ENCODE data around the gene TLE5. TPM values are rescaled to one million over a fixed set of nuclear protein-coding genes. Genes with fewer than 3 reads are reported as not detected.
A peak's percentile ranks its signal among the peaks of the same experiment; 100 is the strongest.

TLE5 gene
- total RNA-seq, 2 donors from 2014 or later, result 166 to 254 TPM

DNA sequence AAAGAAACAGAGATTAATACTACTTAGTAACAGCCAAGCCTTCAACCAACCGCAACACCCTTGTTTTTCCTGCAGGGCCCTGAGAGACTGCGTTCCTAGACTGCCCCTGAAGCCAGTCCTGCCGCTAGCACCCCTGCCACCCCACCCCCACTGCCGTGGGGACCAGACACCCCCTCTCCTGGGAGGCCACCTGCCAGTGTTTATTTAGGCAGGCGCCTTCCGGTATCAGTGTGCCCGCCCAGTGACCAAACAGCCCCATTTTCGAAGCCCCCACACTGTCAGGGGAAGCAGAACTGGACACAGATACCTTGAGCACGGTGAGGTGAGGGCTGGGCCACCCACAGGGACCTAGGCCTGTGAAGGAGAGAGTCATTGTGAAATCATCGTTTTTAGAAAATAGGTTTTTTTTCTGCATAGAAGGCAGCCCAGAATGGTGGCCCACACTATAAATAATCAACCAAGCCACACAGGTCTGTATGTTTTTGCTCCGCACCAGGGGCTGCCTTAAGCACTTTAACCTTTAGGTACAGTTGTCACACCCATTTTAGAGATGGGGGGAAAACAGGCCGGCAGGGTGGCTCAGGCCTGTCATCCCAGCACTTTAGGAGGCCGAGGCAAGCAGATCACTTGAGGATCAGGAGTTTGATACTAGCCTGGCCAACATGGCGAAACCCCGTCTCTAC lies 3.5 kb upstream of the TLE5 start:
- peaks cover 34% of the 10 kb centered on the region for H3K4me1 ChIP-seq
- no peak overlapping the region for H3K4me3 ChIP-seq
- no peaks in the 10 kb centered on the region for H3K36me3 ChIP-seq (replicated peaks in 1 of 2; ENCODE audit: insufficient read depth in 1 of 2, low read depth in 2 of 2)
- 30 to 41% methylated on average over 8 to 15 of the region's 15 CpGs for WGBS, 2 donors
- intact Hi-C loops (cut with DNase I), result no loop called here
- H3K27ac ChIP-seq, result peak overlapping the region; percentile 56 to 80 (median 78)
- ATAC-seq, result peak; percentile 38
- no peaks in the 10 kb centered on the region for H3K9me3 ChIP-seq
- peak in 1 of 3 donors; percentile 17 for TF ChIP-seq POLR2A (IDR thresholded peaks at IDR 0.05)
- TF ChIP-seq, protein P1, sequence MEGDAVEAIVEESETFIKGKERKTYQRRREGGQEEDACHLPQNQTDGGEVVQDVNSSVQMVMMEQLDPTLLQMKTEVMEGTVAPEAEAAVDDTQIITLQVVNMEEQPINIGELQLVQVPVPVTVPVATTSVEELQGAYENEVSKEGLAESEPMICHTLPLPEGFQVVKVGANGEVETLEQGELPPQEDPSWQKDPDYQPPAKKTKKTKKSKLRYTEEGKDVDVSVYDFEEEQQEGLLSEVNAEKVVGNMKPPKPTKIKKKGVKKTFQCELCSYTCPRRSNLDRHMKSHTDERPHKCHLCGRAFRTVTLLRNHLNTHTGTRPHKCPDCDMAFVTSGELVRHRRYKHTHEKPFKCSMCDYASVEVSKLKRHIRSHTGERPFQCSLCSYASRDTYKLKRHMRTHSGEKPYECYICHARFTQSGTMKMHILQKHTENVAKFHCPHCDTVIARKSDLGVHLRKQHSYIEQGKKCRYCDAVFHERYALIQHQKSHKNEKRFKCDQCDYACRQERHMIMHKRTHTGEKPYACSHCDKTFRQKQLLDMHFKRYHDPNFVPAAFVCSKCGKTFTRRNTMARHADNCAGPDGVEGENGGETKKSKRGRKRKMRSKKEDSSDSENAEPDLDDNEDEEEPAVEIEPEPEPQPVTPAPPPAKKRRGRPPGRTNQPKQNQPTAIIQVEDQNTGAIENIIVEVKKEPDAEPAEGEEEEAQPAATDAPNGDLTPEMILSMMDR (IDR thresholded peaks at IDR 0.05), result peak in 1 of 7 experiments; percentile 14
- no peaks in the 10 kb centered on the region for H3K27me3 ChIP-seq
- peak; percentile 56 to 77 (median 74) for DNase-seq

DNA sequence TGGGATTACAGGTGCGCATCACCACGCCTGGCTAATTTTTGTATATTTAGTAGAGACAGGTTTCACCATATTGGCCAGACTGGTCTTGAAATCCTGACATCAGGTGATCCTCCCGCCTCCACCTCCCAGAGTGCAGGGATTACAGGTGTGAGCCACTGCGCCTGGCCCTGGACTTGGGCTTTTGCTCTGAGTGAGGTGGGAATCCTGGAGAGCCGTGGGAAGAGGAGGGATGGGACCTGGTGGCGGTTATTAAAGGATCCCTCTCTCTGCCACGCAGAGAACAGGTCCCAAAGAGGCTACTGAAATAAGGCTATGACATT lies 1.7 kb upstream of the TLE5 start:
- Histone ChIP-seq H3K27me3 (no peaks in the 10 kb centered on the region), H3K4me3 (no peak overlapping the region), H3K36me3 (replicated peaks in 1 of 2; ENCODE audit: insufficient read depth in 1 of 2, low read depth in 2 of 2) (peaks cover 0 to 3% of the 10 kb centered on the region in 2 donors), H3K4me1 (peaks cover 52% of the 10 kb centered on the region), H3K9me3 (no peaks in the 10 kb centered on the region), H3K27ac (peak overlapping the region in 1 of 4 donors; percentile 96)
- no peak for ATAC-seq
- DNase-seq, result no peak
- WGBS, 2 donors, result 88 to 93% methylated on average over 7 of the region's 7 CpGs
- intact Hi-C loops (cut with DNase I), result no loop called here
- no peak for TF ChIP-seq POLR2A (IDR thresholded peaks at IDR 0.05)
- TF ChIP-seq, protein P1 (IDR thresholded peaks at IDR 0.05), result no peak

DNA sequence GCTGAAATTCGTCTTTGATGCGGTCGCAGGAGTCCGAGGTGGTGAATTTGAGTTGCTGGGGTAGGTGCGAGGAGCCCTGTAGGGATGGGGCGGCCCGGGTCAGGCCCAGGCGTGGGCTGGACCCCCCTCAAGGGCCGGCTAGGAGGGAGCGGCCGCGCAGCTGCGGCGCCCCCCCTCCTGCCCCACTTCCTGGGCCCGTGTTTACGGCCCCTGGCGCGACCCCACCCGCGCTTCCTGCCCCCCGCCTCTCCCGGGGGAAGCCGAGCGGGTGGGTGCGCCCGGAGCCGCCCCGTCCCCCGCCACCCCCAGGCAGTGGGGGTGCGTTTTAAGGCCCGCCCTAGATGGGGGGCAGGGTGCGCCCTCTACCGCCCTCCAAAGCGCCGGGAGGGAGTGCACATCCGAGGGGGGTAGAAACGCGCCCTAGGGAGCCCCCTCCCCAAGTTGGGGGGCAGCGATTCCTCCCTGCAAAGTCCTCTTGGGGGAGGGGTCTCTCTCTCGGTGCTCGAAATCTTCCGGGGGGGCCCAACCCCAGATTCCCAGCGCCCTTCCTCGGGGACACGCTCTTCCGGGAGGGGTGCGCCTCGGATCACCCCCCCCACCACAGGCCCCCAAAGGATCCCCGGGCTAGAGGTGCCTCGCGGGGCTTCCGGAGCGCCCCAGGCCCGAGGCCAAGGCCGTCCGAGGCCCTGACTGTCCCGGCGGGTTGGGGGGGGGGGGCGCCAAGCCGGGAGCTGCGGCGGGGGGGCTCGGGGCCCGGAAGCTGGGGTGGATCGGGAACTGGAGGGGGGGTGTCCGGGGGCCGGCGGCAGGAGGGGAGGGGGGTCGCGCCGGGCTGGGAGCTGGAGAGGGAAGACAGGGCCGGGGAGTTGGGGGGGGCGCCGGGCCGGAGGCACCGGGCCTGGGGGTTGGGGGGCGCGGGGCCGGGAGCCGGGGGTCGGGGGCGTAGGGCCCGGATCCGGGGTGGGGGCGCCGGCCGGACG lies 823 bp downstream of the TLE5 start:
- peak in 2 of 4 donors; percentile 40 to 56 for DNase-seq
- H3K4me1 ChIP-seq, result peaks cover 77% of the 10 kb centered on the region
- peaks cover 0 to 3% of the 10 kb centered on the region in 2 donors for H3K36me3 ChIP-seq (replicated peaks in 1 of 2; ENCODE audit: insufficient read depth in 1 of 2, low read depth in 2 of 2)
- no peaks in the 10 kb centered on the region for H3K9me3 ChIP-seq
- intact Hi-C loops (cut with DNase I), result no loop called here
- no peaks in the 10 kb centered on the region for H3K27me3 ChIP-seq
- peak overlapping the region; percentile 31 to 98 for H3K4me3 ChIP-seq
- H3K27ac ChIP-seq, result peak overlapping the region; percentile 90 to 98 (median 96)
- 0 to 1% methylated on average over 1 to 60 of the region's 88 CpGs for WGBS, 2 donors
- TF ChIP-seq, protein P1 (IDR thresholded peaks at IDR 0.05), result peak in 4 of 7 experiments; percentile 11 to 31 (median 16)
- peak in 1 of 3 donors; percentile 36 for TF ChIP-seq POLR2A (IDR thresholded peaks at IDR 0.05)
- no peak for ATAC-seq

DNA sequence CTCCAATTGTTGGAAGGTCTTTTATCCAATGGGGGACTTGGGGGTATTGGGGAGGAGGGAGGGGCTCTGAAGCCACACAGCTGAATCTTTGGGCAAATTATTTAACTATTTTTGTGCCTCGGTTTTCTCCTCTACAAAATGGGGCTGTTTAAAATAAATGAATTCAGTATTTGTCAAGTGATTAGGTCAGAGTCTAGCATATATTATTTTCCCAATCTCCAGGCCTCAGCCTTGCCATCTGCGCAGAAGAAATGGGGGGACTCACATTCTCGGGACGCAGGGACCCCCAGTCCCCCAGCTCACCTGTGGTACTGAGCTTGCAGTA lies 1.5 kb downstream of the TLE5 start:
- Histone ChIP-seq H3K27ac (peak overlapping the region; percentile 90 to 98 (median 96)), H3K9me3 (no peaks in the 10 kb centered on the region), H3K4me1 (peaks cover 77% of the 10 kb centered on the region), H3K27me3 (no peaks in the 10 kb centered on the region), H3K36me3 (replicated peaks in 1 of 2; ENCODE audit: insufficient read depth in 1 of 2, low read depth in 2 of 2) (peaks cover 0 to 3% of the 10 kb centered on the region in 2 donors), H3K4me3 (peak overlapping the region; percentile 31 to 98)
- ATAC-seq, result no peak
- TF ChIP-seq, protein P1 (IDR thresholded peaks at IDR 0.05), result no peak
- 8 to 11% methylated on average over 4 of the region's 4 CpGs for WGBS, 2 donors
- intact Hi-C loops (cut with DNase I), result no loop called here
- no peak for DNase-seq
